ENCODE results near the gene ATP5F1D. TPM values are rescaled to one million over a fixed set of nuclear protein-coding genes. Genes with fewer than 3 reads are reported as not detected.

ATP5F1D gene
- total RNA-seq, 1 donor from 2014 or later: 7.1 TPM

DNA sequence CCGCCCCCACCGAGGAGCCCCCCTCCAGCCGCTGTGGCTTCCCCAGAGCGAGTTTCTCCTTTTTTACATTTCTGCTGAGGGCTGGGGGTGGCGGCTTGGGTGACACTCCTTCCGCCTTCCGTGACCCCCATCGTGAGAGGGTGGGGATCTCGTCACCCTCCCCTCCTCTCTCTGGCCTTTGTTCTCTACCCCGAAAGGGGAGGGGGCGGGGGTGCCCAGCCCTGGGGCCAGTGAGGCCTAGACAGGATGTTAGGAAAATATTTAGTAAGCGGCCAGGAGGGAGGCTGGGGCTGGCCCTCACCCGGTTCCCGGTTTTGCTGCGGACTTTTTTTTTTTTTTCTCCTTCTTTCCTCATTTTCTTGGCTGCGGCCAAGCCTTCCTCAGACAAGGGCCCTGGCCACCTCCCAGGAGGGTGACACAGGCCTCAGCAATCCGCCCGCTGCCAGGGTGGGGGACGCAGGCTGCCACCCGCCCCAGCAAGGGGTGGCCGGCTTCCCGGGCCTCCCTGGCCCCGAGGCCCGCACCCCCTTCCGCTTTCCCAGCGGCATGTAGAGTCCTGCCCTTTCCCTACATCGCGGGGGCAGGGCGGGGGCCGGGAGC is 10.8 kb downstream of the ATP5F1D start:
- H3F3A ChIP-seq (ENCODE audit: low read depth): peaks cover 65% of the 10 kb centered on the region
- DNase-seq (ENCODE audit: low spot score): no peak
- no peaks in the 10 kb centered on the region for H3K36me3 ChIP-seq
- H3K27me3 Mint-ChIP-seq (ENCODE audit: insufficient read depth, low read depth): peaks cover 6% of the 10 kb centered on the region
- peak overlapping the region; percentile 71 for H3K27ac ChIP-seq
- H3K4me1 ChIP-seq: peaks cover 14% of the 10 kb centered on the region
- peaks cover 6% of the 10 kb centered on the region for H3K36me3 Mint-ChIP-seq
- TF ChIP-seq EZH2 (IDR thresholded peaks at IDR 0.05): no peak
- TF ChIP-seq, protein P1, sequence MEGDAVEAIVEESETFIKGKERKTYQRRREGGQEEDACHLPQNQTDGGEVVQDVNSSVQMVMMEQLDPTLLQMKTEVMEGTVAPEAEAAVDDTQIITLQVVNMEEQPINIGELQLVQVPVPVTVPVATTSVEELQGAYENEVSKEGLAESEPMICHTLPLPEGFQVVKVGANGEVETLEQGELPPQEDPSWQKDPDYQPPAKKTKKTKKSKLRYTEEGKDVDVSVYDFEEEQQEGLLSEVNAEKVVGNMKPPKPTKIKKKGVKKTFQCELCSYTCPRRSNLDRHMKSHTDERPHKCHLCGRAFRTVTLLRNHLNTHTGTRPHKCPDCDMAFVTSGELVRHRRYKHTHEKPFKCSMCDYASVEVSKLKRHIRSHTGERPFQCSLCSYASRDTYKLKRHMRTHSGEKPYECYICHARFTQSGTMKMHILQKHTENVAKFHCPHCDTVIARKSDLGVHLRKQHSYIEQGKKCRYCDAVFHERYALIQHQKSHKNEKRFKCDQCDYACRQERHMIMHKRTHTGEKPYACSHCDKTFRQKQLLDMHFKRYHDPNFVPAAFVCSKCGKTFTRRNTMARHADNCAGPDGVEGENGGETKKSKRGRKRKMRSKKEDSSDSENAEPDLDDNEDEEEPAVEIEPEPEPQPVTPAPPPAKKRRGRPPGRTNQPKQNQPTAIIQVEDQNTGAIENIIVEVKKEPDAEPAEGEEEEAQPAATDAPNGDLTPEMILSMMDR (IDR thresholded peaks at IDR 0.05): no peak
- TF ChIP-seq EZH2phosphoT487 (IDR thresholded peaks at IDR 0.05): no peak
- H3K4me2 ChIP-seq: peak overlapping the region; percentile 89
- no peaks in the 10 kb centered on the region for H3K27me3 ChIP-seq
- H3K4me1 Mint-ChIP-seq: peaks cover 7% of the 10 kb centered on the region
- H3K9me3 ChIP-seq (ENCODE audit: low read depth): no peaks in the 10 kb centered on the region
- H3K27ac Mint-ChIP-seq: no peak overlapping the region
- no peak overlapping the region for H3K9ac ChIP-seq
- H3K79me2 ChIP-seq (ENCODE audit: low read depth): peaks cover 76% of the 10 kb centered on the region
- peaks cover 73% of the 10 kb centered on the region for H4K20me1 ChIP-seq (ENCODE audit: low read depth)
- H3K9me3 Mint-ChIP-seq: no peaks in the 10 kb centered on the region
- peak overlapping the region; percentile 92 for H3K4me3 Mint-ChIP-seq
- H3K4me3 ChIP-seq: peak overlapping the region; percentile 90
- no peak overlapping the region for H2AFZ ChIP-seq (replicated peaks)

DNA sequence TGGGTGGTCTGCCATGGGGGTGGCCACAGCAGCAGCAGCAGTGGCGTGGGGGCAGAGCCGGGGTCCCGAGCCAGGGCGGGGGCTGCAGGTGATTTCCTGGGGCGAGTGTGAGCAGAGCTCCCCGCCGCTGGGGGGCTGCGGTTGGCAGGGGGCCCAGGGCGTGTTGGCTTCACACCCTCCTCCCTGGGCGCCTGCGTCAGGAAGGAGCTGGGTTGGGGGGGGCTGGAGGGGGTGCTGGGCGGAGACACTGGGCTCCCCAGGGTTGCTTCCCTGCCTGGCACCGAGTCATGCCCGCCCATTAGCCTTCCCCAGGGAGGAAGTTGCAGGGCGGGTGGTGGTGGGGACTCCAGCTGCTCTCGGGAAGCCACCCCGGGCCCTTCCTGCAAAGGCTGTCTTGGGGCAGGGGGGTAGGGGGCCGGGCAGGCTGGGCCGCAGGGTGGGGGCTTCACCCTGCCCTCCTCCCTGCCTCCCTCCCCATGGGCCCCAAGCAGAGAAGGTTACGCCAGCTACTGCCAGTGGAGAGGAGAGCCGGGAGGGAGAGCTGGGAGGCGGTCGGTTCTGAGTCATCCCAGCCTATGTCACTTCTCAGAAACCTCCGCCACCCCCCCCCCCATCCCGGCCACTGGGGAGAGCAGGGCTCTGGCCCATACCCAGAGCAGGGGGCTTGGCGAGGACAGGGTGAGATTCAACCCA is 11.4 kb downstream of the ATP5F1D start:
- Mint-ChIP-seq H3K9me3 (no peaks in the 10 kb centered on the region), H3K4me1 (peaks cover 13% of the 10 kb centered on the region), H3K36me3 (peaks cover 10% of the 10 kb centered on the region), H3K27ac (no peak overlapping the region), H3K4me3 (no peak overlapping the region), H3K27me3 (ENCODE audit: insufficient read depth, low read depth) (peaks cover 9% of the 10 kb centered on the region)
- peak overlapping the region; percentile 71 for H3K27ac ChIP-seq
- peaks cover 73% of the 10 kb centered on the region for H4K20me1 ChIP-seq (ENCODE audit: low read depth)
- no peak overlapping the region for H3K9ac ChIP-seq
- peak overlapping the region; percentile 90 for H3K4me3 ChIP-seq
- H3K36me3 ChIP-seq: no peaks in the 10 kb centered on the region
- peaks cover 82% of the 10 kb centered on the region for H3K79me2 ChIP-seq (ENCODE audit: low read depth)
- H3K4me2 ChIP-seq: peak overlapping the region; percentile 89
- H3K9me3 ChIP-seq (ENCODE audit: low read depth): no peaks in the 10 kb centered on the region
- H2AFZ ChIP-seq (replicated peaks): no peak overlapping the region
- H3K27me3 ChIP-seq: no peaks in the 10 kb centered on the region
- H3F3A ChIP-seq (ENCODE audit: low read depth): peaks cover 65% of the 10 kb centered on the region
- no peak for DNase-seq (ENCODE audit: low spot score)
- TF ChIP-seq EZH2phosphoT487 (IDR thresholded peaks at IDR 0.05): no peak
- peaks cover 15% of the 10 kb centered on the region for H3K4me1 ChIP-seq

DNA sequence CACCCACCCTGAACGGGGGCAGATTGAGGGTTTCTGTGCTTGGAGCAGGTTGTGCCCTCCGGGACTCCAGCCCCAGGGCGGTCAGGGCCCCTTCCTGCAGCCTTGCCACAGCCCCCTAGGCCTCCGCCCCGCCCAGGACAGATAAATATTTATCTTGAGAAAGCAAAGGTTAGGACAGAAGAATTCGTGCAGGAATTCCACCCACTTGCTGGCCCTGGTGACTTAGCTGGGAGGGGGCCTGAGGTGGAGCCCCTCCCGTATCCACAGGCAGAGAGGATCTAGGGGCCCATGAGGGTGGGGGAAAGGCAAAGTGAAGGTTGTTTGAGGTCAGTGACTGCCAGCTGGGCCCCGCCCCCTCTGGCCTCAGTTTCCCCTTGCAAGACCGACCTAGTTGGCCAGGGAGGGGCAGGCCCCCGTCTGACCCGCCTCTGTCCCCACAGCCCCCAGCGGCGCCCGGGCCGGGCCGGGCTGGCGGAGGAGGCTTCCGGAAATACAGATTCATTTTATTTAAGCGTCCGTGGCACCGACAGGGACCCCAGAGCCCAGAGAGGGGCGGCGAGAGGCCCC is 12.0 kb downstream of the ATP5F1D start:
- H3K27ac Mint-ChIP-seq: no peak overlapping the region
- H3K36me3 ChIP-seq: no peaks in the 10 kb centered on the region
- no peak overlapping the region for H3K4me3 Mint-ChIP-seq
- no peaks in the 10 kb centered on the region for H3K9me3 ChIP-seq (ENCODE audit: low read depth)
- peaks cover 78% of the 10 kb centered on the region for H4K20me1 ChIP-seq (ENCODE audit: low read depth)
- no peak overlapping the region for H3K4me2 ChIP-seq
- H3K4me1 ChIP-seq: peaks cover 21% of the 10 kb centered on the region
- no peak overlapping the region for H2AFZ ChIP-seq (replicated peaks)
- peaks cover 83% of the 10 kb centered on the region for H3K79me2 ChIP-seq (ENCODE audit: low read depth)
- H3K27me3 ChIP-seq: no peaks in the 10 kb centered on the region
- H3K9ac ChIP-seq: no peak overlapping the region
- H3K27me3 Mint-ChIP-seq (ENCODE audit: insufficient read depth, low read depth): peaks cover 9% of the 10 kb centered on the region
- no peaks in the 10 kb centered on the region for H3K9me3 Mint-ChIP-seq
- peaks cover 19% of the 10 kb centered on the region for H3K4me1 Mint-ChIP-seq
- peaks cover 67% of the 10 kb centered on the region for H3F3A ChIP-seq (ENCODE audit: low read depth)
- TF ChIP-seq, protein P1 (IDR thresholded peaks at IDR 0.05): no peak
- no peak for TF ChIP-seq EZH2phosphoT487 (IDR thresholded peaks at IDR 0.05)
- no peak for TF ChIP-seq EZH2 (IDR thresholded peaks at IDR 0.05)
- H3K4me3 ChIP-seq: no peak overlapping the region
- no peak for DNase-seq (ENCODE audit: low spot score)
- H3K27ac ChIP-seq: peak overlapping the region; percentile 71
- H3K36me3 Mint-ChIP-seq: peaks cover 11% of the 10 kb centered on the region

Data from neural progenitor cell (in vitro differentiated cells).